Spinal cord (tissue), 10 donors: ENCODE data around the gene FOXO6. TPM values are rescaled to one million over a fixed set of nuclear protein-coding genes. Genes with fewer than 3 reads are reported as not detected.

Experiments
- DNase-seq, 6 donors: peaks; one replicate each; pipeline versions ENCODE4 v3.0.0 to v3.0.0-alpha.2; 2013 to 2015; ENCODE audit warnings: low spot score in 6 of 6, low read depth in 4 of 6
- H3K27ac ChIP-seq: one replicate; pipeline ENCODE4 v1.5.1; 2013; ENCODE audit warnings: low read depth, low read length, control low read depth
- H3K27me3 ChIP-seq: one replicate; pipeline ENCODE4 v1.6.1; 2013; ENCODE audit warnings: low read length; ENCODE audit not compliant: control insufficient read depth, insufficient read depth
- H3K36me3 ChIP-seq: one replicate; pipeline ENCODE4 v1.6.1; 2013; ENCODE audit warnings: low read length; ENCODE audit not compliant: control insufficient read depth, insufficient read depth
- H3K4me1 ChIP-seq: one replicate; pipeline ENCODE4 v1.6.1; 2013; ENCODE audit warnings: low read length; ENCODE audit not compliant: control insufficient read depth, insufficient read depth
- H3K4me3 ChIP-seq: one replicate; pipeline ENCODE4 v1.5.1; 2013; ENCODE audit warnings: low read depth, low read length, control low read depth
- H3K9me3 ChIP-seq: one replicate; pipeline ENCODE4 v1.6.1; 2013; ENCODE audit warnings: low read length; ENCODE audit not compliant: control insufficient read depth, insufficient read depth
- WGBS: methylation state at CpG from one replicate; pipeline ENCODE4 v1.1.5; 2013; ENCODE audit warnings: missing lambda C conversion rate; ENCODE audit not compliant: insufficient coverage; 5-methylcytosine and 5-hydroxymethylcytosine counted together
- polyA plus RNA-seq, 2 donors: library from polyadenylated mRNA; unstranded; fragments of 120-200 nt; gene quantifications; one replicate each; pipeline ENCODE4 v1.2.1, GENCODE V29; 2013; ENCODE audit not compliant: insufficient read length in 2 of 2
- total RNA-seq, 2 donors: library from RNA; depleted of rRNA in 1 of 2; stranded (reverse); fragments of 120-200 nt in 1 of 2; fragments of >200 nt in 1 of 2; gene quantifications; one replicate each; pipeline versions ENCODE4 v1.2.3 to v1.2.4, GENCODE V29; 2013 to 2014
- donor health status: healthy.

Gene FOXO6
- total and polyA plus RNA-seq, 4 donors, result 1.9 to 11.0 (median 5.9) TPM

GRCh38 chr1:41349361-41350054, 11.7 kb upstream of the FOXO6 start:
- WGBS, result 84% methylated on average over 7 of the region's 8 CpGs
- Histone ChIP-seq H3K36me3 (no peaks in the 10 kb centered on the region), H3K27ac (no peak overlapping the region), H3K4me1 (no peaks in the 10 kb centered on the region), H3K9me3 (no peaks in the 10 kb centered on the region), H3K4me3 (no peak overlapping the region), H3K27me3 (no peaks in the 10 kb centered on the region)
- no peak for DNase-seq

GRCh38 chr1:41350055-41350378, 11.2 kb upstream of the FOXO6 start:
- Histone ChIP-seq H3K9me3 (no peaks in the 10 kb centered on the region), H3K4me1 (no peaks in the 10 kb centered on the region), H3K36me3 (no peaks in the 10 kb centered on the region), H3K4me3 (no peak overlapping the region), H3K27ac (no peak overlapping the region), H3K27me3 (no peaks in the 10 kb centered on the region)
- DNase-seq, result no peak
- 88% methylated on average over 2 of the region's 2 CpGs for WGBS

GRCh38 chr1:41351262-41352151, 9.7 kb upstream of the FOXO6 start:
- Histone ChIP-seq H3K36me3 (no peaks in the 10 kb centered on the region), H3K27me3 (no peaks in the 10 kb centered on the region), H3K4me3 (no peak overlapping the region), H3K9me3 (no peaks in the 10 kb centered on the region), H3K4me1 (no peaks in the 10 kb centered on the region), H3K27ac (no peak overlapping the region)
- DNase-seq, result no peak
- 93% methylated on average over 5 of the region's 6 CpGs for WGBS

DNA sequence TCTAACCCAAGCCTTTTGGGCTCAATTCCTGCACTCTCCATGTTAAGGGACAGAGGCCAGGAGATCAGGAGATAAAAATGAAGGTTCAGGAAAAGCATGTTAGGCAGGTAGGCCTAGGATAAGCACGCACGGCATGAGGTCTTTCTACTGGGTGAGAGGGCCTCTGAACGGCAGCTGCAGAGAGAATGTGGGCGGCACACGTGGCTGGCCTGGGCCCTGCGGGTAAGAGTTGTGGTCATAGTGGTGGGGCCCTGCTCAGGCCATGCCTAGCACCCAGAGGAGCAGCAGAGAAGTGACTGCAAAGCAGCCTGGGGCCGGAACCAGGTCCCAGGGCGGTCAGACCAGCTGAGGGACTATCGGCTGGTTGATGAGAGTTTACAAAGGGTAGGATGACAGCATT, 7.5 kb upstream of the FOXO6 start:
- no peaks in the 10 kb centered on the region for H3K9me3 ChIP-seq
- peaks cover 10% of the 10 kb centered on the region for H3K4me1 ChIP-seq
- no peaks in the 10 kb centered on the region for H3K36me3 ChIP-seq
- 75% methylated on average over 6 of the region's 9 CpGs for WGBS
- no peak overlapping the region for H3K4me3 ChIP-seq
- no peak for DNase-seq
- no peaks in the 10 kb centered on the region for H3K27me3 ChIP-seq
- no peak overlapping the region for H3K27ac ChIP-seq

- no peak for DNase-seq
- Histone ChIP-seq H3K4me1 (peaks cover 18% of the 10 kb centered on the region), H3K27ac (no peak overlapping the region), H3K27me3 (no peaks in the 10 kb centered on the region), H3K9me3 (no peaks in the 10 kb centered on the region), H3K36me3 (no peaks in the 10 kb centered on the region), H3K4me3 (no peak overlapping the region)
- no CpG with 5 or more reads among the region's 3 CpGs for WGBS
These were observed 6.3 kb upstream of the FOXO6 start for GRCh38 chr1:41354956-41355355.

- no peak overlapping the region for H3K27ac ChIP-seq
- H3K4me1 ChIP-seq, result peaks cover 18% of the 10 kb centered on the region
- H3K9me3 ChIP-seq, result no peaks in the 10 kb centered on the region
- no peak overlapping the region for H3K4me3 ChIP-seq
- no CpG with 5 or more reads among the region's 1 CpG for WGBS
- DNase-seq, result no peak
- no peaks in the 10 kb centered on the region for H3K27me3 ChIP-seq
- H3K36me3 ChIP-seq, result no peaks in the 10 kb centered on the region
These were observed 5.9 kb upstream of the FOXO6 start for GRCh38 chr1:41355356-41355755.

- WGBS, result 80% methylated on average over 4 of the region's 6 CpGs
- H3K4me1 ChIP-seq, result peaks cover 18% of the 10 kb centered on the region
- no peak for DNase-seq
- no peaks in the 10 kb centered on the region for H3K27me3 ChIP-seq
- H3K27ac ChIP-seq, result no peak overlapping the region
- no peaks in the 10 kb centered on the region for H3K36me3 ChIP-seq
- no peaks in the 10 kb centered on the region for H3K9me3 ChIP-seq
- H3K4me3 ChIP-seq, result no peak overlapping the region
These were observed 5.5 kb upstream of the FOXO6 start for GRCh38 chr1:41355761-41356160.

- 93% methylated on average over 2 of the region's 4 CpGs for WGBS
- Histone ChIP-seq H3K27me3 (no peaks in the 10 kb centered on the region), H3K4me3 (no peak overlapping the region), H3K36me3 (no peaks in the 10 kb centered on the region), H3K9me3 (no peaks in the 10 kb centered on the region), H3K4me1 (peaks cover 18% of the 10 kb centered on the region), H3K27ac (no peak overlapping the region)
- DNase-seq, result no peak
These were observed 4.5 kb upstream of the FOXO6 start for GRCh38 chr1:41356752-41357151.

GRCh38 chr1:41357451-41358101, 3.7 kb upstream of the FOXO6 start:
- H3K27ac ChIP-seq, result no peak overlapping the region
- no peaks in the 10 kb centered on the region for H3K36me3 ChIP-seq
- 52% methylated on average over 5 of the region's 6 CpGs for WGBS
- H3K4me3 ChIP-seq, result no peak overlapping the region
- DNase-seq, result peak in 1 of 6 donors; percentile 60
- no peaks in the 10 kb centered on the region for H3K9me3 ChIP-seq
- H3K4me1 ChIP-seq, result peaks cover 25% of the 10 kb centered on the region
- peaks cover under 1% of the 10 kb centered on the region for H3K27me3 ChIP-seq
